Fibroblast of skin of right quadriceps (primary cell): ENCODE results near the gene APOE.
"Not testable (repeated sequence)": the region's sequence is repeated elsewhere in the genome, so short reads cannot be mapped to it uniquely, and the experiment has no call there.

Experiments
- DNase-seq: peaks from one replicate; pipeline ENCODE4 v3.0.0-alpha.2; 2013

APOE gene

DNA sequence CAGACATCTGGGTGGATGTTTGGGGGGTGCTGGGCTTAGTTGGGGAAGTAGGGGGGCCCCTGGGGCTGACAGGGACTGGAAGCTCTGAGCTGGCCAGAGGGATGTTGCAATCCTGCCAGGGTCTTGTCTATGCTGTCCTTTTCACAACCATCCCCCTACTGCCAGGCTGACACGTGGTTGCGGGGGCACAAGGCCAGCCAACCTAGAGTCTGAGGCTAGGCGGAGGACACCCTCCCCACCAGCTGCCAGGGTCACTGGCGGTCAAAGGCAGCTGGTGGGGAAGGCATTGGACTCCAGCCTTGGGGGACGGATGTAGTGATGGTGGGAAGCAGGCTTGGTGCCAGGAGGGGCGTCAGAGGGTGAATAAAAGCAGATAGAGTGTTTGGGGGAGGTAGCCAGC, 7.3 kb downstream of the APOE start:
- DNase-seq, result no peak

DNA sequence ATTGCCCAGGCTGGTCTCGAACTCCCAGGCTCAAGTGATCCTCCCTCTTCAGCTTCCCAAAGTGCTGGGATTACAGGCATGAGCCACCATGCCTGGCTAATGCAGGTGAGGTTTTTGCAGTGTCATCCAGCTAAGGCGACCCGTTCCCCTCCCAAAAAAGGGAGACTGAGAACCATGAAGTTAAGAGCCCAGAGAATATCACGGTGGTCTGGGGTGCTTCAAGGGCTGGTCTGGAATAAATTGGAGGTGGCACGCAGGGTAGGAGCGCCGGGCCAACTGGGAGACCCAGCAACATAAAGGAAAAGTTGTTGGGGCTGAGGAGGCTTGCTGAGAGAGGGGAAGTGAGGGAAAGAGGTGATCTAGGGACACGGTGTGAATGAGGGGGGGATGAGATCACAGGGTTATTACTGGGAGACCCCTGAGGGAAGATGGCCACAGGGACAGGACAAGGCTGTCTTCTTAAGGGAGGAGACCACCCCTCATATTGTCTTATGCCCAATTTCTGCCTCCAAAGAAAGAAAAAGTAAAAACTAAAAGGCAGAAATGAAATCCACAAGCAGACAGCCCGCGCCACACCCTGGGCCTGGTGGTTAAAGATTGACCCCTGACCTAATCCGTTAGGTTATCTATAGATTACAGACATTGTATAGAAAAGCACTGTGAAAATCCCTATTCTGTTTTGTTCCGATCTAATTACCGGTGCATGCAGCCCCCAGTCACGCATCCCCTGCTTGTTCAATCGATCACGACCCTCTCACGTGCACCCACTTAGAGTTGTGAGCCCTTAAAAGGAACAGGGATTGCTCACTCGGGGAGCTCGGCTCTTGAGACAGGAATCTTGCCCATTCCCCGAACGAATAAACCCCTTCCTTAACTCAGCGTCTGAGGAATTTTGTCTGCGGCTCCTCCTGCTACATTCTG, 8.2 kb downstream of the APOE start:
- not testable (repeated sequence) for DNase-seq

DNA sequence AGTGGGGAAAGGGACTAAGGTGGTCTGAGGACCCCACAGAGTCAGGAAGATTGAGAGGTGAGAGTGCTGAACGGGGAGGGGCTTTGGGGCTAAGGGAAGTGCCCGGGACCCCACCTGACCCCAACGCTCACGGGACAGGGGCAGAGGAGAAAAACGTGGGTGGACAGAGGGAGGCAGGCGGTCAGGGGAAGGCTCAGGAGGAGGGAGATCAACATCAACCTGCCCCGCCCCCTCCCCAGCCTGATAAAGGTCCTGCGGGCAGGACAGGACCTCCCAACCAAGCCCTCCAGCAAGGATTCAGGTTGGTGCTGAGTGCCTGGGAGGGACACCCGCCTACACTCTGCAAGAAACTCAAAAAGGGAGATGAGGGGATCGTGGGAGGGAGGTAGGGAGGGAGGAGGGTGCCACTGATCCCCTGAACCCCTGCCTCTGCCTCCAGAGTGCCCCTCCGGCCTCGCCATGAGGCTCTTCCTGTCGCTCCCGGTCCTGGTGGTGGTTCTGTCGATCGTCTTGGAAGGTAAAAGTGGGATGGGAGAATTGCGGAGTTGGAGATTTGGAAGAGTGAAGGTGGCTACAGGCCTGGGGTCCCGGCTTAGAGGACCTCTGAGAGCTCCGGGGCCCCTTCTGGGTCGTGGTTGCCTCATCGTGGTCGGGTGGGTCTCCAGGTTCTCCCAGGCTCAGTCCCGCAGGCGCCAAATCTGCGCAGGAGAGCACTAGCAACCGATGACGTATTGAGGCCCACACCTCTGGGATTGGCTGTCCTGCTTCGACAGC, 9.0 kb downstream of the APOE start, which contains the start of gene APOC1:
Gene APOC1 (plus strand): TSS at position 176 of the 774 bp plus-strand sequence. CDS start 284 bp downstream, at position 460.
- peak; percentile 81 for DNase-seq

DNA sequence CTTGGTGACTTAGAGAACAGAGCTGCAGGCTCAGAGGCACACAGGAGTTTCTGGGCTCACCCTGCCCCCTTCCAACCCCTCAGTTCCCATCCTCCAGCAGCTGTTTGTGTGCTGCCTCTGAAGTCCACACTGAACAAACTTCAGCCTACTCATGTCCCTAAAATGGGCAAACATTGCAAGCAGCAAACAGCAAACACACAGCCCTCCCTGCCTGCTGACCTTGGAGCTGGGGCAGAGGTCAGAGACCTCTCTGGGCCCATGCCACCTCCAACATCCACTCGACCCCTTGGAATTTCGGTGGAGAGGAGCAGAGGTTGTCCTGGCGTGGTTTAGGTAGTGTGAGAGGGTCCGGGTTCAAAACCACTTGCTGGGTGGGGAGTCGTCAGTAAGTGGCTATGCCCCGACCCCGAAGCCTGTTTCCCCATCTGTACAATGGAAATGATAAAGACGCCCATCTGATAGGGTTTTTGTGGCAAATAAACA, 18.7 kb downstream of the APOE start:
- DNase-seq, result no peak

DNA sequence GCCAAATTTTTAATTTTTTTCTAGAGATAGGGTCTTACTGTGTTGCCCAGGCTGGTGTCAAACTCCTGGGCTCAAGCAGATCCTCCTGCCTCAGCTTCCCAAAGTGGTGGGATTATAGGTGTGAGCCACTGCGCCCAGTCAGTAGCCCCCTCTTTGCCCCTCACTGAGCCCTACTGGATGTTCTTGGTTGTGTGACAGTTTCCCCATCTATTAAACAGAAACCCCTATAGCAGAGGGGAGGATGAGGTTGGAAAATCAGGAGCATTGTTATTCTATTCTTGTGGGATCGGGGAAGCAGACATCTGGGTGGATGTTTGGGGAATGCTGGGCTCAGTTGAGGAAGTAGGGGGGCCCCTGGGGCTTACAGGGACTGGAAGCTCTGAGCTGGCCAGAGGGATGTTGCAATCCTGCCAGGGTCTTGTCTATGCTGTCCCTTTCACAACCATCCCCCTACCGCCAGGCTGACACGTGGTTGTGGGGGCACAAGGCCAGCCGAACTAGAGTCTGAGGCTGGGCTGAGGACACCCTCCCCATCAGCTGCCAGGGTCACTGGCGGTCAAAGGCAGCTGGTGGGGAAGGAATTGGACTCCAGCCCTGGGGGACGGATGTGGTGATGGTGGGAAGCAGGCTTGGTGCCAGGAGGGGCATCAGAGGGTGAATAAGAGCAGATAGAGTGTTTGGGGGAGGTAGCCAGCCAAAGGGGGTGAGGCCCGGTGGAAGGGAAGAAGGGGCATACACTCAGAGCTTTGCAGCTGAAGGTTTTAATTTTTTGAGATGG, 19.7 kb downstream of the APOE start:
- peak; percentile 53 for DNase-seq

DNA sequence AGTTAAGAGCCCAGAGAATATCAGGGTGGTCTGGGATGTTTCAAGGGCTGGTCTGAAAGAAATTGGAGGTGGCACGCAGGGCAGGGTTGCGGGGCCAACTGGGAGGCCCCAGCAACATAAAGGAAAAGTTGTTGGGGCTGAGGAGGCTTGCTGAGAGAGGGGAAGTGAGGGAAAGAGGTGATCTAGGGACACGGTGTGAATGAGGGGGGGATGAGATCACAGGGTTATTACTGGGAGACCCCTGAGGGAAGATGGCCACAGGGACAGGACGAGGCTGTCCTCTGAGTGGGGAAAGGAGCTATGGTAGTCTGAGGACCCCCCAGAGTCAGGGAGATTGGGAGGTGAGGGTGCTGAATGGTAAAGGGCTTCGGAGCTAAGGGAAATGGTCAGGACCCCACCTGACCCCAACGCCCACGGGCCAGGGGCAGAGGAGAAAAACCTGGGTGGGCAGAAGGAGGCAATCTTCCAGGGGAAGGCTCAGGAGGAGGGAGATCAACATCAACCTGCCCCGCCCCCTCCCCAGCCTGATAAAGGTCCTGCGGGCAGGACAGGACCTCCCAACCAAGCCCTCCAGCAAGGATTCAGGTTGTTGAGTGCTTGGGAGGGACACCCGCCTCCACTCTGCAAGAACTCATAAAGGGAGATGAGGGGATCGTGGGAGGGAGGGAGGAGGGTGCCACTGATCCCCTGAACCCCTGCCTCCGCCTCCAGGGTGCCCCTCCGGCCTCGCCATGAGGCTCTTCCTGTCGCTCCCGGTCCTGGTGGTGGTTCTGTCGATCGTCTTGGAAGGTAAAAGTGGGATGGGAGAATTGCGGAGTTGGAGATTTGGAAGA, 20.9 kb downstream of the APOE start:
- DNase-seq, result not testable (repeated sequence)

DNA sequence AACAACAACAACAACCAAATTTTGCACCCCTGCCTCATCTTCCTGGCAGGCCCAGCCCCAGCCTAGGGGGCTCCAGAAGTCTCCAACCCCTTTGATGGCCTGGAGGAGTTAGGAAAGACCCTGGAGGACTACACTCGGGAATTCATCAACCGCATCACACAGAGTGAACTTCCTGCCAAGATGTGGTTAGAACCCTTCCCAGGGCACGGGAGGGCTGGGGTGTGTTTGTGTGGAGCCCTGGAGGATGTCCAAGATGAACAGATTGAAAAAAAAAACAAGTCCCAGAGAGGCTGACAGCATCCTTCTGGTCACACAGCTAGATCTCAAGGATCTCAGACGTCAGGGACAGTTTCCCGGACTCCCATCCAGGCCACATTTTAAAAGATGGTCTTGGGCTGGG, 22.1 kb downstream of the APOE start:
- DNase-seq, result peak; percentile 64

DNA sequence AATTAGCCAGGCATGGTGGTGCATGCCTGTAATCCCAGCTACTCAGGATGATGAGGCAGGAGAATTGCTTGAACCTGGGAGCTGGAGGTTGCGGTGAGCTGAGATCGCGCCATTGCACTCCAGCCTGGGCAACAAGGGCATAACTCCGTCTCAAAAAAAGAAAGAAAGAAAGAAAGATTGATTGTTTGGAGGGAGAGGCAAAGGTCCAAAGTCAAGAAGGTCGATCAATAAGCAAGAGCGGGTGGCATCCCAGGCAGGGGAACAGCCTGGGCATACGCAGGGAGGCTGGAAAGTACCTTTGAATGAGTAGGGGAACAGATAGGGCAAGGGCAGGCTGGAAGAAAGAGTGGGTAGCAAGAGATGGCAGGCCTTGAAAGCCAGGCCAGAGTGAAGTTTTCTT, 24.5 kb downstream of the APOE start:
- no peak for DNase-seq

DNA sequence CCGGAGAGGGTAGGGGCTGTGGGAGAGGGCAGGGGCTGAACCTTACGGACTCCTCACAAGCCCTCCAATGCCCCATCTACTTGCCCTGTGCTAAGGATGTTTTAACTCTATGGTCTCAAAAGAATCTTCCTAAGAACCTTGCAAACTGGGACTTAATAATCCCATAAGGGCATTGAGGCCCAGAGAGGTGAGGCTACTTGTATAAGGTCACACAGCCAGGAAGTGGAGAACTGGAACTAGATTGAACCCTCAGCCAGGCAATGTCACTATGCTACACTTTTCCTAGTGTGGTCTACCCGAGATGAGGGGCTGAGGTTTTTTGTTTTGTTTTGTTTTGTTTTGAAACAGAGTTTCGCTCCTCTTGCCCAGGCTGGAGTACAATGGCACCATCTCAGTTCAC, 25.9 kb downstream of the APOE start:
- no peak for DNase-seq

DNA sequence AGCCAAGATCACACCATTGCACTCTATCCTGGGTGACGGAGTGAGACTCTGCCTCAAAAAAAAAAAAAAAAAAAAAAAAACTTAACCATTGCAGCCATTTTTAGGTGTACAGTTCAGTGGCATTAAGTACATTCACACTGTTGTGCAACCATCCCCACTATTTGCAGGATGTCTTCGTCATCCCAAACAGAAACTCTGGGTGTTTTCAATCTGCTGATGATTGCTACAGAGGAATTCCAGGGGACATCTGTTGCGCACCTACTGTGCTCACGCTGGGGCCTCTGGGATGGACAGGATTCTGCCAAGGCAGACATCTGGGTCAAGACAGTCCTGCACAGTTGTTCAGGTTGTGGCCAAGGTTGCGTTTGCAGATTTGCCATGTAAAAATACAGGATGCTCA, 34.1 kb downstream of the APOE start:
- no peak for DNase-seq

DNA sequence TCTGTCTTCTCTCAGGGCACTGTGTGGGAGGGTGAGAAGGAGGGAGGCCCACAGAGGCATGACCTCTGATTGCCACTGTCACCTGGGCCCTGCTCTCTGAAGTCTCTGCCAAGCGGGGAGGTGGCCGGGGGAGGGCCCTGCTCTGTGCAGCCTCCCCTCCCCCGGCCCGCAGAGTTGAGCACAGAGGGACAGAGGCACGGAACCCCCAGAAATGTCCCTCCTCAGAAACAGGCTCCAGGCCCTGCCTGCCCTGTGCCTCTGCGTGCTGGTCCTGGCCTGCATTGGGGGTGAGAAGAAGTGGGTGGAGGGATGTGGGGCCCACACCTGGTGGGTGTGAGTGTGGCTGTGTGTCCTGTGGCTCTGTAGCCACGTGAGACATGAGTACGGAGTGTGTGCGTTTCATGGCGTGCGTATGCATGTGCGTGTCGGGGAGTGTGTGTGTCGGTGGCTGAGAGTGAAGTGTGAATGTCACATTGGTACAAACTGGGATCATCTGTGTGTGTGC, 36.5 kb downstream of the APOE start, which contains the start of gene APOC4:
Gene APOC4 (plus strand): TSS at position 171 of the 505 bp plus-strand sequence. CDS start 41 bp downstream, at position 212.
- no peak for DNase-seq

DNA sequence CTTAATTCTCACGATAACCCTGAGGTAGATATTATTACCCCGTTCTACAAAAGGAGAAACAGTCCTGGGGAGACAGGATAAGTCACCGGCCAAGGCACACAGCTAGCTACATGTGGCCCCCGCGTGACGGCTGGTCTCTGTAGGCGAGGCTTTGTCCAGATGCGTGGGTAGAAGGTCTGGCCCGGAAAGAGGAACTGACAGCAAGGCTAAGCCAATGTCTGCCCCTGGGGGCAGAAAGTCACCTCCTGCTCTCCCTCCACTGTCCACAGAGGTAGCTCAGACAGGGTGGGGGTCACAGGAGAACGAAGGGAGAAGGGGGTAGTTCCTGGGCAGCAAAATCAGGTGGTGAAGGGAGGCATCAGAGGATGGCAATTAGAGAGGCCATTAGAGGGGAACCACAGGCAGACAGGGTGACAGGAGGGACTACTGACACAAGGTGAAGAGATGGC, 38.2 kb downstream of the APOE start:
- DNase-seq, result no peak

DNA sequence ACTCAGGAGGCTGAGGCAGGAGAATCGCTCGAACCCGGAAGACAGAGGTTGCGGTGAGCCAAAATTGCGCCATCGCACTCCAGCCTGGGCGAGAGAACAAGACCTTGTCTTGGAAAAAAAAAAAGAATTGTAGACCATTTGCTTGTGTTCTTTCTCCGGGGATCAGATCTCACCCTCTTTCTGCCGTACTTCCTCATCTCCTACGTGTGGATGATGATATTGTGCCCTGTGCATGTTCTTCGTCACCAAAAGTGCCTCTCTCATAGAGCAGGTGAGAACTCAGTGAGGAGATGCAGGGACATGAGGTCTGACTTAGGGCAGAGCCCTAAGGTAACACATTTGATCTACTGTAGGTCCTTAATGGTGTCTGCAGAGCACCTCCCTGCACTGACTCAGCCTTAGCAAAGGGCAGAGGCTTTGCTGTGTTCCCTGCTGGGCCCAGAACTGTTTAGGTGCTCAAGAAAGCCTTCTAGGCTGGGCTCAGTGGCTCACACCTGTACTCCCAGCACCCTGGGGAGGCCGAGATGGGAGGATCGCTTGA, 41.5 kb downstream of the APOE start:
- no peak for DNase-seq

DNA sequence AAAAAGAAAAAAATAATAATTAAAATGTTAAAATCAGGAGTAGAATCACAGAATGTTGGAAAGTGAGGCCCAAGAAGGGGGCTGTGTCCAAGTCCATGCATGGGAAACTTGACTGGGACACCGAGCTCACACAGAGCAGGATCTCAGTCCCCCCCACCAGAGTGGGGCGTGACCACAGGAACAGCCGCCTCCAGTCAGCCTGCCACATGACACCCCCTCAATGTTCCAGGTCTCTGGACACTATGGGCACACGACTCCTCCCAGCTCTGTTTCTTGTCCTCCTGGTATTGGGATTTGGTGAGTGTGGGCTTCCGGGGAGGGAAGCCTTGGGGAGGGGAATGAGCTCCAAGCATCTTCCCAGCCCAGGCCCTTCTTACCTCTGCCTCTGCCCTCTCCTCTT, 42.6 kb downstream of the APOE start:
- DNase-seq, result no peak

DNA sequence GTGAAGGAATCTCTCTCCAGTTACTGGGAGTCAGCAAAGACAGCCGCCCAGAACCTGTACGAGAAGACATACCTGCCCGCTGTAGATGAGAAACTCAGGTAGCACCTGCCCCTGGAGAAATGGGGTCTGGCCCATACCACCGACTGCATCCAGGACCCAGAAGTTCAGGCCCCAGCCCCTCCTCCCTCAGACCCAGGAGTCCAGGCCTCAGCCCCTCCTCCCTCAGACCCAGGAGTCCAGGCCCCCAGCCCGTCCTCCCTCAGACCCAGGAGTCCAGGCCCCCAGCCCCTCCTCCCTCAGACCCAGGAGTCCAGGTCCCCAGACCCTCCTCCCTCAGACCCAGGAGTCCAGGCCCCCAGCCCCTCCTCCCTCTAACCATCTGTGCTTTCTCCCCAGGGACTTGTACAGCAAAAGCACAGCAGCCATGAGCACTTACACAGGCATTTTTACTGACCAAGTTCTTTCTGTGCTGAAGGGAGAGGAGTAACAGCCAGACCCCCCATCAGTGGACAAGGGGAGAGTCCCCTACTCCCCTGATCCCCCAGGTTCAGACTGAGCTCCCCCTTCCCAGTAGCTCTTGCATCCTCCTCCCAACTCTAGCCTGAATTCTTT, 43.3 kb downstream of the APOE start:
- DNase-seq, result no peak

DNA sequence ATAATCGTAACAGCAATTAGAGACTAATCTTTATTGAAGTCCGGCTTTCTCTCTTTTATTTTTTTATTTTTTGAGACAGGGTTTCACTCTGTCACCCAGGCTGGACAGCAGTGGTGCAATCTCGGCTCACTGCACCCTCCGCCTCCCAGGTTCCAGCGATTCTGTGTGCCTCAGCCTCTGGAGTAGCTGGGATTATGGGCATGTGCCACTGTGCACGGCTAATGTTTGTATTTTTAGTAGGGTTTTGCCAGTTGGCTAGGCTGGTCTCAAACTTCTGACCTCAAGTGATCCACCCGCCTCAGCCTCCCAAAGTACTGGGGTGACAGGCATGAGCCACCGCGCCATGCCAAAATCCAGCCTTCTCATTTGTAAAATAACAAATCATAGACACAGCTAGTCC, 44.0 kb downstream of the APOE start:
- DNase-seq, result no peak

DNA sequence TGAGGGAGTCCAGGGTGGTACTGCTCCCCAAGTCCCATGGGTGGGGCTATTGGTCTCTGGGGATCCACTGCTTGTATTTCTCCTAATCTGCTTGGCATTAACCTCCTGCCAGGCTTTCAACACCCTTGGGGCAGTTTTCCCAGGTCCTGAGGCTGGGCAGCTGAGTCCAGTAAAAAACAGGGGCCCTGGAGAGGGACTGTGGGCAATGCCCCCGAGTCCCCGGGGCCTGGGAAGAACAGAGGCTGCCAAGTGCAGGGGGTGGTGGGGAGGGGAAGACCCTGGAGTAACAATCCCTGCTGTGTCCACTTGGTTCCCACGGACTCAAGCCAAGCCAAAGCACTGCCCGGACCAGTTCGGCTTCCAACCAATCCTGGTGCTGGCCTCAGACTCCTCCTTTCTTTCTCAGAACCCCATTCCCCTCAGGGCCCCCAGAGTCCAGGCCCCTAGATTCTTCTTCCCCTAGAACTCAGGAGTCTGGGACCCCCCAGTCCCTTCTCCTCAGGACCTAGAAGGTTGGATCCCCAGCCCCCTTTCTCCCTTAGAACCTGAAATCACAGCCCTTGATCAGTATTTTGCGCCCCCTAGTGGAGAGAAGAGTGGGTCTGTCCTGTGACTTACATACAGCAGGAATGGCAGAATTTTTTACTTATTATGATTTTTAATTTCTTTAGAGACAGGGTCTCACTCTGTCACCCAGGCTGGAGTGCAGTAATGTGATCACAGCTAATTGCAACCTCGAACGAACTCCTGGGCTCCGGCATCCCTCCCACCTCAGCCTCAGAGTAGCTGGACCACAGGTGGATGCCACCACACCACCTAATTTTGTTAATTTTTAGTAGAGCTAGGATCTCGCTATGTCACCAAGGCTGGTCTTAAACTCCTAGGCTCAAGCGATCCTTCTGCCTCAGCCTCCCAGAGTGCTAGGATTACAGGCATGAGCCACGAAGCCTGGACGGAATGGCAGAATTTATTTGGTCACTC, 45.9 kb downstream of the APOE start:
- DNase-seq, result peak; percentile 76

DNA sequence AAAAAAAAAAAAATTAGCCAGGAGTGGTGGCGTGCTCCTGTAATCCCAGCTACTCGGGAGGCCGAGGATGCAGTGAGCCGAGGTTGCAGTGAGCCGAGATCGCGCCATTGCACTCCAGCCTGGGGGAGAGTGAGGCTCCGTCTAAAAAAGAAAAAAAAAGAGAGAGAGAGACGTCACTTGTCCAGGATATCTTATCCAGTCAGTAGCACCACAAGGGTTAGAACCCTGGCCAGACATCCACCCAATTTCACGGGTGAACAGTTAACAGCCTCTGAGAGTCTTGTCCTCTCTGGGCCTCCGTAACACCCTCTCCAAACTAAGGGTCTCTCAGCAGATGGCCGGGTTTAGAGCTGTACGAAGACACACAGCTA, 48.7 kb downstream of the APOE start:
- no peak for DNase-seq

DNA sequence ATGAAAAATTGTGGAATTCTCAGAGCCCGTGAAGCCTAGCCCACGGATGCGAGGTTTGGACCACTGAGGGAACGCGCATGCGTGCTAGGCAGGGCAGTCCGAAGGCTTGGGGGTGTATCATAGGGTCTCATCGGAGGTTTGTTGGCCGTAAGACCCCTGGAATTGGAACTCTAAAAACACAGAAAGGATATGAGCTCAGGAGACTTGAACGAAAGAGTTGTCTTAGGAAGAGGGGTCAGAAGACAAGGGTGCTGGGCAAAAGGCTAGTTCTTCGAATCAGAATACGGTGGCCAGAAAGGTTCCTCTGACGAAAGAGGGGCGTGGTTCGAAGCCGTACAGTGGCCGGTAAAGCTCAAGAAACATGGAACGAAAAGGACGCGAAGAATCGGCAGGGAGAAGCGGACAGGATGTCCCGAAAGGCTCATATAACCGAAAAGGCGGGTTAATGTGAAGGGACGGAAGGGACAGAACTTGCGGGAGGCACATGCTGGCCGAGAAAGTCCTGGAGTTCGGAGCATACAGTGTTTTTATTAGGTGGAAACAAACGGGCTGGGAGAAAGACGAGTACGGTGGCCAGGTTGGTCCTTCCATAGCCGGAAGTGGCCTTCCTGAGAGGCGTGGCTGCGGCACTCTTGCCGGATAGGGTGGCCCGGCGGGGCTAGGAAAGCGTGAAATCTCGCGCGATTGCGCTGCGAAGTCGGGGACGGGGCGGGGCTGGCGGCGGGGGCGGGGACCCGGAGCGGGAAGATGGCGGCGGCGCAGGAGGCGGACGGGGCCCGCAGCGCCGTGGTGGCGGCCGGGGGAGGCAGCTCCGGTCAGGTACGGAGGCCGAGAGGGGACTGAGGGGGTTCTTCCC, 49.3 kb downstream of the APOE start, which contains the start of gene CLPTM1:
Gene CLPTM1 (plus strand): TSS at position 732 of the 856 bp plus-strand sequence. CDS start 16 bp downstream, at position 748.
- DNase-seq, result peak; percentile 96
